Smooth muscle cell (in vitro differentiated cells): Measurements from ENCODE around the gene PAM16. TPM values are rescaled to one million over a fixed set of nuclear protein-coding genes. Genes with fewer than 3 reads are reported as not detected.

ENCODE experiments used
- DNase-seq: peaks from one replicate; lab custom pipeline; 2025; ENCODE audit not compliant: unreplicated experiment; lab: John Stamatoyannopoulos, UW
- H2AFZ ChIP-seq: fragments of 200-600 bp; sonication (generic); 2 replicates; pipeline ENCODE4 v1.6.0; 2016; ENCODE audit warnings: antibody characterized with exemption, low read depth, mild to moderate bottlenecking
- H3F3A ChIP-seq: fragments of 200-600 bp; sonication (generic); 2 replicates; pipeline ENCODE4 v1.6.0; 2017; ENCODE audit warnings: antibody characterized with exemption, low read depth
- H3K27ac ChIP-seq: fragments of 200-600 bp; sonication (generic); 2 replicates; pipeline ENCODE4 v1.5.1; 2016; ENCODE audit warnings: low read depth, mild to moderate bottlenecking
- H3K27me3 ChIP-seq: fragments of 200-600 bp; sonication (generic); 2 replicates; pipeline ENCODE4 v1.6.1; 2016; ENCODE audit warnings: low read depth, mild to moderate bottlenecking
- H3K36me3 ChIP-seq: fragments of 200-600 bp; sonication (generic); 2 replicates; pipeline ENCODE4 v1.5.1; 2016; ENCODE audit warnings: low read depth
- H3K4me1 ChIP-seq: fragments of 200-600 bp; sonication (generic); 2 replicates; pipeline ENCODE4 v1.5.1; 2016; ENCODE audit warnings: low read depth
- H3K4me2 ChIP-seq: fragments of 200-600 bp; sonication (generic); 2 replicates; pipeline ENCODE4 v1.6.0; 2016; ENCODE audit warnings: mild to moderate bottlenecking
- H3K4me3 ChIP-seq: fragments of 200-600 bp; sonication (generic); 2 replicates; pipeline ENCODE4 v1.5.1; 2016; ENCODE audit warnings: mild to moderate bottlenecking
- H3K79me2 ChIP-seq: fragments of 200-600 bp; sonication (generic); 2 replicates; pipeline ENCODE4 v1.6.0; 2016; ENCODE audit warnings: low read depth, mild to moderate bottlenecking
- H3K9ac ChIP-seq: fragments of 200-600 bp; sonication (generic); 2 replicates; pipeline ENCODE4 v1.6.0; 2016; ENCODE audit warnings: low read depth
- H3K9me3 ChIP-seq: fragments of 200-600 bp; sonication (generic); replicated peaks from 2 replicates; pipeline ENCODE4 v1.5.1; 2016; ENCODE audit warnings: low read depth
- H4K20me1 ChIP-seq: fragments of 200-600 bp; sonication (generic); 2 replicates; pipeline ENCODE4 v1.6.0; 2016; ENCODE audit warnings: low read depth
- WGBS: methylation state at CpG from one replicate; pipeline ENCODE4 v1.1.7; 2016; ENCODE audit warnings: low lambda C conversion rate; 5-methylcytosine and 5-hydroxymethylcytosine counted together
- polyA plus RNA-seq: library from polyadenylated mRNA; unstranded; fragments of >200 nt; fragmentation: Nextera tagmentation; extraction: Ambion mirVana; gene quantifications from 2 replicates; pipeline ENCODE4 v1.2.1, GENCODE V29; 2016
- total RNA-seq: library from RNA; depleted of rRNA; stranded (reverse); fragments of >200 nt; gene quantifications from 2 replicates; pipeline ENCODE4 v1.2.3, GENCODE V29; 2014
- TF ChIP-seq, protein P1 (sequence below): fragments of 200-600 bp; sonication (generic); IDR thresholded peaks from 2 replicates; pipeline ENCODE4 v1.5.1; 2017; ENCODE audit warnings: borderline replicate concordance, mild to moderate bottlenecking, antibody characterized with exemption; ENCODE audit not compliant: insufficient read depth, poor library complexity, severe bottlenecking

The PAM16 gene
- total and polyA plus RNA-seq, 2 experiments from 2014 or later: 29.6 to 47.7 TPM

DNA sequence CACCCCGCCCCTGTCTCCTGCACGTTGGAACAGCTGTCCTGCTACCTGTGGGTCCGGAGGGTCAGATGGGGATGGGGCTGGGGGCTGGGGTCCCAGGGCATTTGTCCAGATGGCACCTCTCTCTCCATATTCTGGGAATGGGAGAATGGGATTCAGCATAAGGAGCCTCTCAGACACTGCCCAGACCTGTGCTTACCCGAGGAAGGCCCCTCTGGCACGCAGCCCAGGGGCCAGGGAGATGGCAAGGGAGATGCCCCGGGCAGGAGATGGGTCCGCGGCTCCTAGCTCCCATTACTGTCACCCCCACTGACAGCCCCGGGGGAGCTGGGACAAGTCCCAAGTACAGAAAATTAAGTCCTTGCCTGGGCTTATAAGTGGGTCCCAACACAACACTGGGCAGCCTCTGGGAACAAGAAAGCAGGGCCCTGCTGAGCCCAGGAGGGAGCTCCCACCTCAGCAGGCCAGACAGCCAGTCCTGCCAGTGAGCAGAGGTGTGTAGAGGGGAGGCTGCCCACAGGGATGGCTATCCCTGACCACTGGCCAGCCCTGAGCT, 22.3 kb upstream of the PAM16 start:
- H3K27me3 ChIP-seq: no peaks in the 10 kb centered on the region
- peak overlapping the region; percentile 97 for H3K4me2 ChIP-seq
- H3K4me1 ChIP-seq: peaks cover 31% of the 10 kb centered on the region
- no peaks in the 10 kb centered on the region for H3K9me3 ChIP-seq
- WGBS: 50% methylated on average over 9 of the region's 9 CpGs
- H4K20me1 ChIP-seq: peaks cover 65% of the 10 kb centered on the region
- DNase-seq: no peak
- H3K9ac ChIP-seq: peak overlapping the region; percentile 81
- H2AFZ ChIP-seq: no peak overlapping the region
- peaks cover 3% of the 10 kb centered on the region for H3F3A ChIP-seq
- H3K27ac ChIP-seq: peak overlapping the region; percentile 93
- TF ChIP-seq, protein P1, sequence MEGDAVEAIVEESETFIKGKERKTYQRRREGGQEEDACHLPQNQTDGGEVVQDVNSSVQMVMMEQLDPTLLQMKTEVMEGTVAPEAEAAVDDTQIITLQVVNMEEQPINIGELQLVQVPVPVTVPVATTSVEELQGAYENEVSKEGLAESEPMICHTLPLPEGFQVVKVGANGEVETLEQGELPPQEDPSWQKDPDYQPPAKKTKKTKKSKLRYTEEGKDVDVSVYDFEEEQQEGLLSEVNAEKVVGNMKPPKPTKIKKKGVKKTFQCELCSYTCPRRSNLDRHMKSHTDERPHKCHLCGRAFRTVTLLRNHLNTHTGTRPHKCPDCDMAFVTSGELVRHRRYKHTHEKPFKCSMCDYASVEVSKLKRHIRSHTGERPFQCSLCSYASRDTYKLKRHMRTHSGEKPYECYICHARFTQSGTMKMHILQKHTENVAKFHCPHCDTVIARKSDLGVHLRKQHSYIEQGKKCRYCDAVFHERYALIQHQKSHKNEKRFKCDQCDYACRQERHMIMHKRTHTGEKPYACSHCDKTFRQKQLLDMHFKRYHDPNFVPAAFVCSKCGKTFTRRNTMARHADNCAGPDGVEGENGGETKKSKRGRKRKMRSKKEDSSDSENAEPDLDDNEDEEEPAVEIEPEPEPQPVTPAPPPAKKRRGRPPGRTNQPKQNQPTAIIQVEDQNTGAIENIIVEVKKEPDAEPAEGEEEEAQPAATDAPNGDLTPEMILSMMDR: no peak
- H3K79me2 ChIP-seq: peaks cover 61% of the 10 kb centered on the region
- peak overlapping the region; percentile 86 for H3K4me3 ChIP-seq
- no peaks in the 10 kb centered on the region for H3K36me3 ChIP-seq

DNA sequence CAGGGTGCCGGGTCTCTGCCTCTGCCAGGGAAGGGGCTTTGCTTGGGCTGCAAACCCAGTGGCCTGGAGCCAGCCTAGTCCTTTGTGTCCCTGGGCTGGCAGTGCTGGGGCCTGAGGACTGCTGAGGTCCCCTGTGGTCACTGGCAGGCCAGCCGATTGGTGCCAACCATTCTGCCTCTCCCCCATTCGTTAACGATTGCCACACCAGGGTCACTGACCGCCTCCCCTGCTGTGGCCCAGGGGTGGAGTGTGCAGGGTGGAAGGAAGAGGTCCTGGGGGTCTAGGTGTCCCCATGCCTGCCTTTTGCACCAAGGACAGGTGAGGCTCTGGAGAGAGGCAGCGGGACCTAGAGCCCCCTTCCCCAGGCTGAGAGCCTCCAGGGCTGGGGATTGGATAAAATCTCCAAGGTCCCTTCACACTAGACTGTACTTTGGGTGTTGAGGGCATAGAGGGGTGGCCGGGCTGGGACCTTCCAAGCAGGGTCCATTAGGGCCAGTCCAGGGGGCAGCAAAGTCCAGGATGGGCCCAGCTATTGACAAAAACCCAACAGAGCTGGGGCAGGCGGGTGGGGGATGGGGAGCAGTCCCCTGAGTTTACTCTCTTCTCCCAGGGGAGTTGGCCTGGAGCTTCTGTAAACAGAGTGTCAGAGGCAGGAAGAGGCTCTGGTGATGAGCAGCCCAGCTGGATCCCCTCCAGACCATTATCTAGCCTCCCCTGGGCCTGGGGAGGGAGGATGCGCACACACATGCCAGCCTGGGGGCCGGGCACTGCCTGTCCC, 21.6 kb upstream of the PAM16 start:
- H3K4me1 ChIP-seq: peaks cover 31% of the 10 kb centered on the region
- H2AFZ ChIP-seq: no peak overlapping the region
- peaks cover 58% of the 10 kb centered on the region for H4K20me1 ChIP-seq
- H3K9ac ChIP-seq: peak overlapping the region; percentile 81
- no peak for DNase-seq
- peak overlapping the region; percentile 86 for H3K4me3 ChIP-seq
- H3K27ac ChIP-seq: peak overlapping the region; percentile 93
- no peaks in the 10 kb centered on the region for H3K9me3 ChIP-seq
- TF ChIP-seq, protein P1: no peak
- 47% methylated on average over 10 of the region's 10 CpGs for WGBS
- peaks cover 3% of the 10 kb centered on the region for H3F3A ChIP-seq
- no peaks in the 10 kb centered on the region for H3K36me3 ChIP-seq
- peaks cover 56% of the 10 kb centered on the region for H3K79me2 ChIP-seq
- H3K27me3 ChIP-seq: no peaks in the 10 kb centered on the region
- H3K4me2 ChIP-seq: peak overlapping the region; percentile 97

DNA sequence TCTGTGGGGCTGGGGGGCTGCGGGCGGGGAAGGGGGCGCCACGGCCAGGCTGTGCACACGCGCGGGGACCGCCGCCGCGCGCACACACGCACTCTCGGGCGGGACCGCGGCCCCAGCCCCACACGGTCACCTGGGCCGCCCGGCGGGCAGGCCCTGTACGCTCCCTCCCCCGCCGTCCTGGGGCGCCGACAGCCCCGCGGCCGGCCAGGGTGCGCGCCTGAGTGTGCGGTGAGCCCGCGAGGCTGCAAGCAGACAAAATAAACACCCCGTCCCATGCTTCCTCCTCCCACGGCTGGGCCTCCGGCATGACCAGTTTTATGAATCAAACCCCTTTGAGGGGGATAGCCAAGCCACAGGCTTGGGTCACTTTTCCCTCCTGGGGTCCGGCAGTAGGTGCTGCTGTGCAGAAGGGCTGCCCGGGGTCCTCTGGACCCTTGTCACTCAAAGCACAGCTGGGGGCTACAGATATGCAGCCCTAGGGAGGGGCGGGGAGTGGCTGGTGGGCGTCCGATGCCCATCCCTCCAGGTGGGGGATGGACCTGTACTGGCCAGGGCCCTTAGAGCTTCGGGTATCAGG, 21.0 kb upstream of the PAM16 start:
- H2AFZ ChIP-seq: no peak overlapping the region
- WGBS: 7% methylated on average over 13 of the region's 43 CpGs
- H3K27ac ChIP-seq: peak overlapping the region; percentile 93
- no peaks in the 10 kb centered on the region for H3K36me3 ChIP-seq
- H3K4me2 ChIP-seq: peak overlapping the region; percentile 97
- DNase-seq: no peak
- H4K20me1 ChIP-seq: peaks cover 51% of the 10 kb centered on the region
- no peaks in the 10 kb centered on the region for H3K27me3 ChIP-seq
- H3K9ac ChIP-seq: peak overlapping the region; percentile 81
- H3K4me3 ChIP-seq: peak overlapping the region; percentile 86
- peaks cover 31% of the 10 kb centered on the region for H3K4me1 ChIP-seq
- peaks cover 50% of the 10 kb centered on the region for H3K79me2 ChIP-seq
- TF ChIP-seq, protein P1: no peak
- no peaks in the 10 kb centered on the region for H3K9me3 ChIP-seq
- peaks cover 3% of the 10 kb centered on the region for H3F3A ChIP-seq
